ENCODE results near the gene GAS2L2. TPM values are rescaled to one million over a fixed set of nuclear protein-coding genes. Genes with fewer than 3 reads are reported as not detected.
"Not testable (repeated sequence)": the region's sequence is repeated elsewhere in the genome, so short reads cannot be mapped to it uniquely, and the experiment has no call there.

GAS2L2 gene
- total RNA-seq, 1 donor from 2014 or later, result 0.27 TPM

GRCh38 chr17:35752471-35752870 lies 568 bp downstream of the GAS2L2 start:
- Mint-ChIP-seq H3K9me3 (ENCODE audit: unreplicated experiment) (peaks cover 6% of the 10 kb centered on the region), H3K27ac (ENCODE audit: unreplicated experiment) (no peak overlapping the region), H3K4me1 (ENCODE audit: low read depth, unreplicated experiment) (peaks cover 8% of the 10 kb centered on the region), H3K4me3 (ENCODE audit: unreplicated experiment) (no peak overlapping the region), H3K27me3 (ENCODE audit: unreplicated experiment) (peaks cover 7% of the 10 kb centered on the region), H3K36me3 (ENCODE audit: unreplicated experiment) (no peaks in the 10 kb centered on the region)
- DNase-seq, result no peak
- TF ChIP-seq CTCF (IDR thresholded peaks at IDR 0.05; ENCODE audit: partially characterized antibody, unreplicated experiment), result no peak

- not testable (repeated sequence) for H3K27me3 Mint-ChIP-seq (ENCODE audit: unreplicated experiment); H3K27ac Mint-ChIP-seq (ENCODE audit: unreplicated experiment); H3K4me1 Mint-ChIP-seq (ENCODE audit: low read depth, unreplicated experiment); H3K36me3 Mint-ChIP-seq (ENCODE audit: unreplicated experiment); H3K9me3 Mint-ChIP-seq (ENCODE audit: unreplicated experiment); DNase-seq; H3K4me3 Mint-ChIP-seq (ENCODE audit: unreplicated experiment)
Measured at GRCh38 chr17:35751541-35751940, 1.5 kb downstream of the GAS2L2 start.

- Mint-ChIP-seq H3K27me3 (ENCODE audit: unreplicated experiment) (peaks cover 8% of the 10 kb centered on the region), H3K36me3 (ENCODE audit: unreplicated experiment) (no peaks in the 10 kb centered on the region), H3K27ac (ENCODE audit: unreplicated experiment) (no peak overlapping the region), H3K9me3 (ENCODE audit: unreplicated experiment) (peaks cover 9% of the 10 kb centered on the region), H3K4me3 (ENCODE audit: unreplicated experiment) (peak overlapping the region; percentile 61), H3K4me1 (ENCODE audit: low read depth, unreplicated experiment) (peaks cover 8% of the 10 kb centered on the region)
- no peak for TF ChIP-seq CTCF (IDR thresholded peaks at IDR 0.05; ENCODE audit: partially characterized antibody, unreplicated experiment)
- DNase-seq, result no peak
Measured at GRCh38 chr17:35750526-35751395, 2.3 kb downstream of the GAS2L2 start.

GRCh38 chr17:35749560-35750412 lies 3.3 kb downstream of the GAS2L2 start:
- Mint-ChIP-seq H3K36me3 (ENCODE audit: unreplicated experiment) (no peaks in the 10 kb centered on the region), H3K9me3 (ENCODE audit: unreplicated experiment) (peaks cover 6% of the 10 kb centered on the region), H3K4me3 (ENCODE audit: unreplicated experiment) (peak overlapping the region; percentile 64), H3K27me3 (ENCODE audit: unreplicated experiment) (peaks cover 8% of the 10 kb centered on the region), H3K4me1 (ENCODE audit: low read depth, unreplicated experiment) (peaks cover 8% of the 10 kb centered on the region), H3K27ac (ENCODE audit: unreplicated experiment) (no peak overlapping the region)
- TF ChIP-seq CTCF (IDR thresholded peaks at IDR 0.05; ENCODE audit: partially characterized antibody, unreplicated experiment), result no peak
- DNase-seq, result no peak

GRCh38 chr17:35748979-35749378 lies 4.1 kb downstream of the GAS2L2 start:
- no peak for TF ChIP-seq CTCF (IDR thresholded peaks at IDR 0.05; ENCODE audit: partially characterized antibody, unreplicated experiment)
- no peak overlapping the region for H3K27ac Mint-ChIP-seq (ENCODE audit: unreplicated experiment)
- H3K27me3 Mint-ChIP-seq (ENCODE audit: unreplicated experiment), result peaks cover 8% of the 10 kb centered on the region
- H3K9me3 Mint-ChIP-seq (ENCODE audit: unreplicated experiment), result peaks cover 5% of the 10 kb centered on the region
- DNase-seq, result no peak
- H3K4me3 Mint-ChIP-seq (ENCODE audit: unreplicated experiment), result peak overlapping the region; percentile 20
- no peaks in the 10 kb centered on the region for H3K36me3 Mint-ChIP-seq (ENCODE audit: unreplicated experiment)
- H3K4me1 Mint-ChIP-seq (ENCODE audit: low read depth, unreplicated experiment), result peaks cover 8% of the 10 kb centered on the region

All from glutamatergic neuron (in vitro differentiated cells).